ENCODE measurements around the gene C10orf53.

The C10orf53 gene

DNA sequence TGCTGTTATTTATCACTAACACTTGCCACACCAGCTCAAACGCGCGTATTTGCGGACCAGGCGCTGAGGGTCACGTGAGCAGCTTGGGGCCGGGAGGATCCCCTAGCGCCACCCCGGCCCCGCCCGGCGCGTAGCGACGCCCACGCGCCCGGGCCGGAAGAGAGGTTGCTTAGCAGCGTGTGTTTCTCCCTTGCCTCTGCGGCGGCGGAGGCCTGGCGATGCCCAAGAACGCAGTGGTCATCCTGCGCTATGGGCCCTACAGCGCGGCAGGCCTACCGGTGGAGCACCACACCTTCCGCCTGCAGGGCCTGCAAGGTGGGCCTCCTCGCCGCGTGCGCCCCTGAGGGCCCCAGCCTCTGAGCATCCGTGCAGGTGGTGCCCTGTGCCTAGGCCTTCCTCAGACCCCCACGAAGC lies at the start of gene C10orf53:
C10orf53 (plus strand) TSS at position 172 of the 414 bp plus-strand sequence; CDS start at position 219, 47 bp downstream.
- peak in 1 of 2 experiments; percentile 3 for DNase-seq (ENCODE audit: low read depth in 2 of 2)

- DNase-seq (ENCODE audit: low read depth in 2 of 2): no peak
Measured at GRCh38 chr10:49631975-49632374, 47.5 kb upstream of the C10orf53 start.

- DNase-seq (ENCODE audit: low read depth in 2 of 2): no peak
Measured at GRCh38 chr10:49632406-49633317, 46.8 kb upstream of the C10orf53 start.

- no peak for DNase-seq (ENCODE audit: low read depth in 2 of 2)
Measured at GRCh38 chr10:49633327-49634068, 46.0 kb upstream of the C10orf53 start.

DNA sequence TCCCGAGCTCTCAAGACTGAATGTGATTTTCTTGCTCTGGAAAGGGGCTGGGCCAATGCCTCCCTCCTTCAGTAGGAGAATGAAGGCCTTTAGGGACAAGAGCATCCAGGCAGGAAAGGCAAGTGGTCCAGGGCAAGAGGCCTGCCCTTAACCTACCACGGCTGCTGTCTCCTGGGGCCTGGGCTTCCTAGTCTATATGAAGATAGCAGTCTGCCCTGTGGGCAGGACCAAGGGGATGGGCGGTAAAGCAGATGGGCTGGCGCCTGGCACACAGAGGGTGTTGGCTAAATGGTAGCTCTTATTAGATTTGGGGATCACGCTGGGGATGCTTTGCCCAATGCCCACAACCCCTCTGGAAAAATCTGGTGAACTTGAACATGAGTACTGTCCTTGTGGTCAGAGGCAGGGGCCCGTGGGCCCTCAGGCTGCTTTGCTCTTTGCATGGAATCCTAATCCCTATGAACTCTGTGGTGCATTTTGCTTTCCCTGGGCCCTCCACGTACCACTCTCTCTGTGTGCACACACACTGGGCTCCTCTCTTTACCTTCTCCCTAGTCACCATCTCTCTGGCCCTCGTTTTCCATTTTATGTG lies 45.3 kb upstream of the C10orf53 start:
- DNase-seq (ENCODE audit: low read depth in 2 of 2): no peak

GRCh38 chr10:49642311-49642710 lies 37.1 kb upstream of the C10orf53 start:
- DNase-seq (ENCODE audit: low read depth in 2 of 2): no peak

DNA sequence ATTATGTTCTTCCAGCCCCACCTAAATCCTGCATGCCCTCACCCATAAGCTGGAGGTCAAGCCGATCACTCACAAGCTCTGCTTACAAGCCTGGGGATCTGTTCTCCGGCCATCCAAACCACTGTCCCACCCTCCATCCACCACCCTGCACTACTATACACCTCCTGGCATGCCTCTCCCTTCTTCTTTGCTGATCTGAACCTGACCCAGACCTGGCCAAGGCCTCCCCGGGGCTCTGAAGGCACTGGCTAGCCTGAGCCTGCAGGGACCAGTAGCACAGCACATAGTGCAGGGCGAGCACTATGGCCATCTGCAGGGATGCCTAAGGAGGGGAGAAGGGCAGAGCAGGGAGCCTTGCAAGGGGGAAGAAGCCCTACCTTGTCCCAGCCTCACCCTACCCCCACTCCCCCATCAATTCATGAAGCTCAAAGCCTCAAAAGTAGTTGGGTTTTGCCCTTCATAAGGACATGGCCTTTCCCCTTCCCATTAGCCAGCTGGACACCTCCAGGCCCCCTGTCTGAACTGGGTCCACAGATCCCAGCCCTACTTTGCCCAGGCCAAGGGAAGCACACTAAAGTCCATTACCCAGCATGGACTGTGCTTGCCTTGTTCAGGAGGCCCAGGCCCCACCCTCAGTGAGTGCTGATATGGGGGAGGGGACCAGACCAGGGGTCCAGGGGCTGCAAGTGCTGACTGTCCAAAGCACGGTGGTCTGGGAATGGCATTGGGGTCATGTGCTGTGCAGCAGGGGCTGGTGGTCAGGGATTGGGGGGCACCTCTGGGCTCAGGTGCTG lies 36.0 kb upstream of the C10orf53 start:
- DNase-seq (ENCODE audit: low read depth in 2 of 2): no peak

GRCh38 chr10:49644035-49644646 lies 35.3 kb upstream of the C10orf53 start:
- no peak for DNase-seq (ENCODE audit: low read depth in 2 of 2)

GRCh38 chr10:49645417-49645816 lies 34.0 kb upstream of the C10orf53 start:
- DNase-seq (ENCODE audit: low read depth in 2 of 2): no peak

GRCh38 chr10:49645871-49646870 lies 33.3 kb upstream of the C10orf53 start:
- no peak for DNase-seq (ENCODE audit: low read depth in 2 of 2)

DNA sequence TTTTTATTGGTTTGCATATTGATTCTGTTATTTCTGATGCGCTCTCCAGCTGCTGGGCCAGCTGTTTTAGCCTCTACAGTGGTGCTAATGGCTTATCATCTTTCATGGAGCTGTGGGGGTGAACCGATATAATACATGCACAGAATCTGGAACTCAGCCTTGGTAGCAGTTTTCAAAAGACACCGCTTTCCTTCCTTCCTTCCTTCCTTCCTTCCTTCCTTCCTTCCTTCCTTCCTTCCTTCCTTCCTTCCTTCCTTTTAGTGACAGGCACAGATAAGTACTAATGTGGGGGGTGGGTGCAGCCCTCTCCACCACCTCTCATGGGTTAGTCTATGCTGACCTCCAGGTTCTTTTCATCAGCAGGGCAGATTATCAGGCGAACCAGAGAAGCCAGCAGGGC lies 31.9 kb upstream of the C10orf53 start:
- no peak for DNase-seq (ENCODE audit: low read depth in 2 of 2)

DNA sequence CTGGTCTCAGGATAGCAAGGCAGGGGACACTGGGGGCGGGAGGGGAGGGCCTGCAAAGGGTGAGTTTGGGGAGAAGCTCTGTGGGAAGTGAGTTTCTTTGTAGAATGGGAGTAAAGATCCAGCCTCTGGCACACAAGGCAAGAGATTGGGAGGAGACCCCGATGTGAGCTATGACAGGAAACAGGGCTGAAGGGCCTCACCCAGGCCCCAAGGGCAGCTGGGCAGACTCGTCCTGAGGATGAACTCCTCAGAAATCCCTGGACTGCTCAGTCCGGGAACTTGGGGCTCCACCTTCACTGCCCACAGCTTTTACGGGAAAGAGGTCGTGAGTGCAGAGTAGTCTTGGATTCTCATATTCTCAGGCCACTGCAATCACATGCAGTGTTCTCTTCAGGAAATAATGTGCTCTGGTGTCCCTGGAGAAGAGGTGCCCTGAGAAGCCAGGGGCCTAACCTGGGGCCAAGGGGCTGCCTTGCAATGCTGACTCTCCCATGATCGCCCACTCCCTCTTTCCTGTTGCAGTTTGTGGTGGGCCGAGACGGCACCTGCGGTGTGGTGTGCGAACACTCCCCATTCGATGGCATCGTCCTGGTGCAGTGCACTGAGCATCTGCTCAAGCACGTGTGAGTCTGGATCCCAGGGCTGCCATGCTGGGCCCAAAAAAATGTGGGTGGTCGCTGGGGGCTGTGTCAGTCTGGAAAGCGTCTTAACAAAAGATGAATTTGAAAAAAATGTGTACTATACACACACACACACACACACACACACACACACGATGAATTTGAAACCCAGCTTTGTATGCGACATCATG lies 31.3 kb upstream of the C10orf53 start:
- no peak for DNase-seq (ENCODE audit: low read depth in 2 of 2)

DNA sequence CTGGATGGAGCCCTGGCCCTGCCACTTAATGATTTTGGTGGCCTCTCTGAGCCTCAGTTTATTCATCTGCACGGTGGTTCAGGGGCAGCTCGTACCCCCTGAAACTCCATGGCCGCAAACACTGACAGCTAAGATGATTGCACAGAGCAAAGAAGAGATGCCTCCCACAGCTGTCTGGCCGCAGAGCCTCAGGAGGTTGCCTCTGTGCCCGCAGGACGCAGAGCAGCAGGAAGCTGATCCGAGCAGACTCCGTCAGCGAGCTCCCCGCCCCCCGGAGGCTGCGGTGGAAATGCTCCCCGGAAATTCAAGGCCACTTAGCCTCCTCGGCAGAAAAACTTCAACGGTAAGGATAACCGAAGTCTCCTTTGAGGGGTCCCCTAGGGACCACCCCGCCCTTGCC lies 30.2 kb upstream of the C10orf53 start:
- no peak for DNase-seq (ENCODE audit: low read depth in 2 of 2)

- DNase-seq (ENCODE audit: low read depth in 2 of 2): no peak
Measured at GRCh38 chr10:49649936-49650723, 29.3 kb upstream of the C10orf53 start.

DNA sequence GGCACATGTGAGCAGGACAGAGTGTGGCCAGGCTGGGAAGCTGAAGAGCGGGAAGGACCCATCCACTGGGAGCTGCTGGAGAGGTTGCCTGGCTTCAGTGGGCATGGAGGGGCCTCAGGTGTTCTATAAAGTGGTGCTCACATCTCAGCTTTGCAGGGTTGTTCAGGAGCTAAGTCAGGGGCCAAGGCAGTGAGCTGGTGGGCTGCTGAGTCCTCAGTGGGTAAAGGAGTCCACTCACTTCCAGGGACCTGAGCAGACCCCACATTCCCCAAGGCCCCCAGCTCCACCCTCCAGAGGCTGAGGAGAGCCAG lies 28.8 kb upstream of the C10orf53 start:
- DNase-seq (ENCODE audit: low read depth in 2 of 2): no peak

GRCh38 chr10:49651039-49651835 lies 28.2 kb upstream of the C10orf53 start:
- no peak for DNase-seq (ENCODE audit: low read depth in 2 of 2)

- no peak for DNase-seq (ENCODE audit: low read depth in 2 of 2)
Measured at GRCh38 chr10:49651917-49652316, 27.5 kb upstream of the C10orf53 start.

All from fibroblast of skin of left quadriceps (primary cell).